Pancreas (tissue), 10 donors: ENCODE results near the gene DDX39A. TPM values are rescaled to one million over a fixed set of nuclear protein-coding genes. Genes with fewer than 3 reads are reported as not detected.
A peak's percentile ranks its signal among the peaks of the same experiment; 100 is the strongest.

Experiments
- ATAC-seq, 4 donors: fragments of 200-7000 bp; cut with Tn5 transposase; one replicate each; pipeline versions ENCODE4 v1.8.0 to v1.9.1; 2020; ENCODE audit warnings: mild to moderate bottlenecking in 4 of 4, moderate library complexity in 4 of 4
- DNase-seq, 6 donors: peaks; one replicate each; pipeline ENCODE4 v3.0.0-alpha.2; 2020
- FAIRE-seq: peaks from 2 replicates; lab custom pipeline; 2012; peaks lifted over from hg19 to GRCh38; lab: Jason Lieb, UNC
- H3K27ac ChIP-seq, 4 donors: fragments of 200-600 bp; sonication (generic); 1 replicate in 3 of 4; 2 replicates in 1 of 4; pipeline versions ENCODE4 v1.5.0 to v1.8.0; 2020
- H3K27me3 ChIP-seq, 4 donors: fragments of 200-600 bp; one replicate each; pipeline ENCODE4 v1.8.0; 2021
- H3K36me3 ChIP-seq, 3 donors: fragments of 200-600 bp; sonication (generic) in 1 of 3; one replicate each; pipeline versions ENCODE4 v1.5.0 to v1.8.0; 2020 to 2021
- H3K4me1 ChIP-seq, 3 donors: fragments of 200-600 bp; one replicate each; pipeline ENCODE4 v1.8.0; 2021
- H3K4me3 ChIP-seq, 4 donors: fragments of 200-600 bp; sonication (generic) in 2 of 4; one replicate each; pipeline versions ENCODE4 v1.5.0 to v1.8.0; 2020 to 2021
- H3K9me3 ChIP-seq, 4 donors: fragments of 200-600 bp; one replicate each; pipeline ENCODE4 v1.8.0; 2021
- CTCF ChIP-seq, 4 donors: fragments of 200-600 bp; sonication (generic) in 3 of 4; IDR thresholded peaks; one replicate each; pipeline versions ENCODE4 v1.5.0 to v1.8.0; 2021; ENCODE audit warnings: antibody characterized with exemption in 4 of 4
- WGBS, 2 donors: extraction: QIAGEN DNeasy Blood & Tissue Kit; methylation state at CpG; one replicate each; pipeline ENCODE4 v1.1.7; 2013; 5-methylcytosine and 5-hydroxymethylcytosine counted together
- intact Hi-C, 3 donors: fragments of 100-400 bp; cut with DNase I; formaldehyde crosslinking; loops; one replicate each; pipeline versions ENCODE4 v1.11.1 to v1.14.2; 2022
- polyA plus RNA-seq, 2 donors: library from polyadenylated mRNA; stranded (reverse); fragments of 200-250 nt; gene quantifications; one replicate each; pipeline ENCODE4 v1.2.3, GENCODE V29; 2013
- total RNA-seq, 6 donors: library from RNA; stranded (reverse); fragmentation: NEBNext Ultra II Directional in 4 of 6; extraction: Animal tissue kit (Norgen Biotek cat#: 25700) in 4 of 6; gene quantifications; one replicate each; pipeline versions ENCODE4 v1.2.1 to v1.2.4, GENCODE V29; 2021 to 2023
- donor health status: healthy with polysubstance abuse.
- donor health status: DM: no; HTN: no; CAD: no; lungs with moderate emphysema.
- donor health status: DM: no; HTN: no; CAD: no.
- donor health status: control.
- donor health status: control.
- donor health status: Bipolar disorder and iron deficiency.
- donor health status: DM: yes; HTN: yes; CAD: no.
- donor health status: DM: no; HTN: no; CAD: no.
- donor health status: DM: no; HTN: no; CAD: no.
- donor health status: DM: yes; HTN: yes; CAD: no.

The DDX39A gene
- total and polyA plus RNA-seq, 8 donors: 9.3 to 86.6 (median 19.6) TPM

DNA sequence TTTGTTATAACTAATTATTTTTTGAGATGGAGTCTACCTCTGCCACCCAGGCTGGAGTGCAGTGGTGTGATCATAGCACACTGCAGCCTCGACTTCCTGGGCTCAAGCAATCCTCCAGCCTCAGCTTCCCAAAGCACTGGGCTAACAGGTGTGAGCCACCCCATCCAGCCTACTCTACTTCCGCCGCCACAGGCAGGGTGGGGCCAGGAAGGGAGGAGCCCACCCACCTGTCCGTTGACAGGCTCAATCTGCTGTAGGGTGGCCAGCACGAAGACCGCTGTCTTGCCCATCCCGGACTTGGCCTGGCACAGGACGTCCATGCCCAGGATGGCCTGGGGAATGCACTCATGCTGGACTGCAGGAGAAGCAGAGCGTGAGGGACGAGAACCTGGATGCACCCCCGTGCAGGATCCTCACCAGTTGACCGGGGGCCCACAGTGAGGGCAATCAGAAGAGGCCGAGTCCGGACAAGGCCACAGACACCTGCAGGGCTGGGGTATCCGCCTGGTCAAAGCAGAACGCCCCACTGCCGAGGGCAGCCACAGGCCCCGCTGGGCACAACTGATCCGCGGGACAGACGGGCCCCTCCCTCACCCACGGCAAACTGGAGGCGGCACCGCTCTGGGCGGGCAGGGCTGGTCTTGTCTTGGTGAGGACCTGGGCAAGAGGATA lies 6.7 kb downstream of the DDX39A start:
- H3K9me3 ChIP-seq: no peaks in the 10 kb centered on the region
- 88 to 89% methylated on average over 25 of the region's 25 CpGs for WGBS, 2 donors
- no peak overlapping the region for H3K4me3 ChIP-seq
- intact Hi-C loops: no loop called here
- no peak for TF ChIP-seq CTCF (IDR thresholded peaks at IDR 0.05)
- H3K27ac ChIP-seq: no peak overlapping the region
- ATAC-seq (no peak), FAIRE-seq (no peak), DNase-seq (peak in 1 of 6 donors; percentile 74)
- H3K27me3 ChIP-seq: no peaks in the 10 kb centered on the region
- H3K36me3 ChIP-seq: peaks cover 9 to 51% (median 37%) of the 10 kb centered on the region in 3 donors
- H3K4me1 ChIP-seq: peaks cover 0 to 9% (median 0%) of the 10 kb centered on the region in 3 donors

- no peak for FAIRE-seq
- intact Hi-C loops: no loop called here
- no peaks in the 10 kb centered on the region for H3K9me3 ChIP-seq
- no peak overlapping the region for H3K27ac ChIP-seq
- H3K27me3 ChIP-seq: no peaks in the 10 kb centered on the region
- H3K4me3 ChIP-seq: no peak overlapping the region
- WGBS, 2 donors: 91 to 95% methylated on average over 8 of the region's 8 CpGs
- peaks cover 0 to 4% (median 0%) of the 10 kb centered on the region in 3 donors for H3K4me1 ChIP-seq
- ATAC-seq: no peak
- DNase-seq: no peak
- peaks cover 12 to 51% (median 37%) of the 10 kb centered on the region in 3 donors for H3K36me3 ChIP-seq
- TF ChIP-seq CTCF (IDR thresholded peaks at IDR 0.05): no peak
Observed at GRCh38 chr19:14411938-14412245, 7.2 kb downstream of the DDX39A start.

- no peak for TF ChIP-seq CTCF (IDR thresholded peaks at IDR 0.05)
- H3K4me1 ChIP-seq: no peaks in the 10 kb centered on the region
Observed at GRCh38 chr19:14411161-14411937, 7.8 kb downstream of the DDX39A start.

DNA sequence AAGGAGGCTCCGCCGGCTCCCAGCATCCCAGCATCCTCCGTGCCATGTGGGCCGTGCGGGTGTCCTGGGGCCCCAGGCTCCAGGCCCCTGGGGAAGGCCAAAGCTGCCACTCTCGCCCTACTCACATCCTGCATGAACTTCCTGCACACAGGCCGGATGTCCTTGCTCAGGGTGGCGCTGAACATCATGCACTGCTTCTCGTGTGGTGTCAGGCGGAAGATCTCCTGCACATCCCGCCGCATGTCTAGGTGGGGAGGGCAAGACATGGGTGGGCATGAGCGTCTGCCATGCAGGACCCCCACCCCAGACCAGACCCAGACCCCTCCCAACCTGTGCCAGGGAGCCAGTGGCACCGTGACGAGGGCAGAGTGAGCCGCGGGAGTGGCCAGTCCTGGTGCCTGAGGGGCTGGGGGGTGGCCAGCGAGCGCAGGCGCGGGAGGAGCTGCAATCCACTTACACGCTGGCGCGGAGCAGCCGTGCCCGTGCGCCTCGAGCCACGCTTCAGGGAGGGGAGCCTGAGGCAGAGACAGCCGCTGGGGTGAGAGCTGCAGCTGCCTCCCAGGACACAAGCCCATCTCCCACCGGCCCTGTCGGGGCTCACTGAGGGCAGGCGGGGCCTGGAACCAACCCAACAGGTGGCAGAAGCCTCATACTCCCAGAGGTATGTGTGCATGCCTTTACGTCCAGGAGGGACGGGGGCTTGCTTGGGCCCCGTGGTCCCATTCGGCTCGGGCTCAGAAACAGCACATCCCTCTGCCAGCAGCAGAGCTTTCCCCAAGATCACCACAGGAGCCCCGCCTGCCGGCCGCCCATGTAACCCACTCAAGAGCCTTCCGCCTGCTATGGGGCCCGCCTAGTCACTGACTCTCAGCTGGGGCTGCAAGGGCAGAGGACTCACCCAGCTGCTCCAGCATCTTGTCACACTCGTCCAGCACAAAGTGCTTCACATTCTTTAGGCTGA lies 8.8 kb downstream of the DDX39A start:
- Histone ChIP-seq H3K27ac (no peak overlapping the region), H3K4me3 (no peak overlapping the region), H3K4me1 (no peaks in the 10 kb centered on the region), H3K36me3 (peaks cover 12 to 51% (median 37%) of the 10 kb centered on the region in 3 donors), H3K27me3 (no peaks in the 10 kb centered on the region), H3K9me3 (no peaks in the 10 kb centered on the region)
- ATAC-seq (no peak), FAIRE-seq (no peak), DNase-seq (peak in 1 of 6 donors; percentile 74)
- intact Hi-C loops: no loop called here
- no peak for TF ChIP-seq CTCF (IDR thresholded peaks at IDR 0.05)
- 92 to 93% methylated on average over 44 of the region's 44 CpGs for WGBS, 2 donors

More at GRCh38 chr19:14411161-14411937, 7.8 kb downstream of the DDX39A start:
- Histone ChIP-seq H3K27ac (no peak overlapping the region), H3K27me3 (no peaks in the 10 kb centered on the region), H3K9me3 (no peaks in the 10 kb centered on the region), H3K36me3 (peaks cover 12 to 51% (median 37%) of the 10 kb centered on the region in 3 donors), H3K4me3 (no peak overlapping the region)
- intact Hi-C loops: no loop called here
- 91 to 95% methylated on average over 19 of the region's 19 CpGs for WGBS, 2 donors
- FAIRE-seq (no peak), DNase-seq (no peak), ATAC-seq (no peak)
